GM18498 (cell line): ENCODE results near the gene TMEM126B.
"Not testable (repeated sequence)": the region's sequence is repeated elsewhere in the genome, so short reads cannot be mapped to it uniquely, and the experiment has no call there.

Experiments
- ATAC-seq: cut with Tn5 transposase; IDR thresholded peaks from one replicate; pipeline ENCODE4 v1.9.1; 2021; ENCODE audit warnings: mild to moderate bottlenecking, moderate library complexity; ENCODE audit not compliant: unreplicated experiment

TMEM126B gene

DNA sequence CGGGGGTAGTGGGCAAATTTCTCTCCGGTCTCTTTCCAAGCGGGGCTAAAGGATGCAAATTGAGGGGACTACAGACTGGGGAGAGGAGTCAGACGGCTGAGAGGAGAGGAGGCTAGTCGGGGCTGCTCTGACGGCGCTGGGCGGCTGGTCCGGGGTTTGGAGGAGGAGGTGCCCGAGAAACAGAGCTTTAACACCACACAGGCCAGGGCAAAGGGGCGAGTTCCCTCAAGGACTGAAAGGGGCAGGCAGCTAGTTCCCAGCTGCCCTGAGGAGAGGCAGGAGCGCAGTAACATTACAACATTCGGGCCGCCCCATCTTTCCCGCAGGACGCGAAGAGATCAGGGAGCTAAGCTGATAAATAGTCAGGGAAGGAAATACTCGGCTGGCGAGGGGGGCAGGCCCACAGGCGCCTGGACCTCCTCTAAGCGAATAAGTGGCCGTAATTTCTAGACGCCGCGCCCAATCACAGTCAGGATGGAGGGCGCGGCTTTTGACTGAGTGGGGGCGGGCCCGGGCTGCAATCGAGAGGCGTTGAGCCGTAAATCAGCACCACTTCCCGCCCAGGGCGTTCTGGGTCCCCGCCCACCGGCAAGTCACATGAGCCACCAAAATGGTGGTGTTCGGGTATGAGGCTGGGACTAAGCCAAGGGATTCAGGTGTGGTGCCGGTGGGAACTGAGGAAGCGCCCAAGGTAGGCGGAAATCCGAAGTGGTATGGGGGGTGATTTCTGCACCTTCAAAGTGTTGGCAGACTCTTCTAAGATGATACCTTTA is at the start of gene TMEM126B:
Gene TMEM126B, plus strand, starts transcription at position 596 of the 773 bp plus-strand sequence. Its CDS starts 15 bp downstream, at position 611.
- ATAC-seq: peak; percentile 99

- no peak for ATAC-seq
Observed at GRCh38 chr11:85582111-85582510, 46.3 kb upstream of the TMEM126B start.

DNA sequence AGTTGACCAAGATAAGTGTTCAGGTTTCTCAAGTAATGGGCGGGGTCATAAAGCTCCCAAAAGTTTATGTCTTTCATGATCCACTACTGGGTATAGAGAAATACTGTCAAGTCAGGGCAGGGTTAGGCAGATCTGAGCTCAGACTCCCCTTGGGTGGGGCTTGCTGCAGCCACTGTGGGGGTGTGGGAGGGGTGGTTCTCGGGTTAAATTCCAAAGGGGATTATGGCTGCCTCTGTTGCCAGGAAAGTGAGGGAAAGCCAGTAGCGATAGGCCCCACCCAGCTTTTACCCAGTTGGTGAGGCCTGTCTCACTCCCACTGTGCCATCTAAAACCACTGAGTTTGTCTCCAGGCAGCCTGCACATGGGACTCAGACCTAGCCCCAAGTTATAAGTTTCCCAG is 39.0 kb upstream of the TMEM126B start:
- no peak for ATAC-seq

GRCh38 chr11:85590848-85591483 is 37.4 kb upstream of the TMEM126B start:
- peak; percentile 54 for ATAC-seq

- ATAC-seq: peak; percentile 80
Observed at GRCh38 chr11:85595285-85595884, 33.0 kb upstream of the TMEM126B start.

- ATAC-seq: no peak
Observed at GRCh38 chr11:85596886-85597285, 31.5 kb upstream of the TMEM126B start.

DNA sequence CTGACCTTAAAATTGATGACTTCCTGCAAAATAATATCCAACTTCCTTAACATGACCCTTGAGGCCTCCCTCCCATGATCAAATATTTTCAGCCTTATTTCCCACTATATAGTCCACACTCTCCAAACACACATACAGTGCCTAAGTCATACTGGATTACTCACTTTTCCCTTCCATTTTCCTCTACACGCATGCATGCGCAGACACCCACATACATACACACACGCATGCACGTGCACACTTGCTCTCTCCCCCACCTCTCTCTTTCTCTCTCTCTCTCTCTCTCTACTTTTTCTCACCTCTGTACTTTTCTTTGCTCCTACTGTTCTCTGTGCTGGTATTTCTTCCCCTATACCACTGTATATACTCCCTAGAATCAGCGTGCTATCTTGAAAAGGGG is 29.3 kb upstream of the TMEM126B start:
- no peak for ATAC-seq

- no peak for ATAC-seq
Observed at GRCh38 chr11:85602526-85603213, 25.7 kb upstream of the TMEM126B start.

DNA sequence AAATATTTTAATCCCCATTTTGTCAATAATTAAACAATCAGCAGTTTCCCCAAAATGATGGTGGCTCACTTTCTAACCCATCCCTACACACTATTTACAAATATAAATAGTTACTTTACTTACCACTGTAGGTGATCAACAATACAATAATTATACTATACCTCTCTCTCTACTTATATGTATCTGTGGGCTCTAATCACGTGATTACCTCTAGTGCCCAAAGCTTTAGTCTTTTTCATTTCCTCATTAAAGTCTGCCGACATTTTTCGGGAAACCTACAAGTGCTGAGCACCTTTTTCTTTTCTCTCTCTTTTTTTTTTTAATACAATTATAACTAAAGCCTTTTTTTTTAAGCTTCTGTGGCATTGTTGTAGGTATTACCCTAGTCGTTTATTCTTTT is 25.2 kb upstream of the TMEM126B start:
- ATAC-seq: no peak

GRCh38 chr11:85606237-85606636 is 22.2 kb upstream of the TMEM126B start:
- not testable (repeated sequence) for ATAC-seq

DNA sequence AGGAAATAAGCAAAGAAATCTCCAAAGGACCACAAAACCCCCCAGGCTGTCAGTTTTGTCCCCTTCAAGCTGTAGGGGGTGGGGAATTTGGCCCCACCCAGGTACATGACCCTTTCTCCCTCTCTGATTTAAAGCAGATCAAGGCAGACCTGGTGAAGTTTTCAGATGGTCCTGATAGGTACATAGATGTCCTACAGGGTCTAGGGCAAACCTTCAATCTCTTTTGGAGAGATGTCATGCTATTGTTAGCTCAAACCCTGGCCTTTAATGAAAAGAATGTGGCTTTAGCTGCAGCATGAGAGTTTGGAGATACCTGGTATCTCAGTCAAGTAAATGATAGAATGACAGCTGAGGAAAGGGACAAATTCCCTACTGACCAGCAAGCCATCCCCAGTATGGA is 19.8 kb upstream of the TMEM126B start:
- not testable (repeated sequence) for ATAC-seq

GRCh38 chr11:85609286-85609685 is 19.1 kb upstream of the TMEM126B start:
- not testable (repeated sequence) for ATAC-seq

DNA sequence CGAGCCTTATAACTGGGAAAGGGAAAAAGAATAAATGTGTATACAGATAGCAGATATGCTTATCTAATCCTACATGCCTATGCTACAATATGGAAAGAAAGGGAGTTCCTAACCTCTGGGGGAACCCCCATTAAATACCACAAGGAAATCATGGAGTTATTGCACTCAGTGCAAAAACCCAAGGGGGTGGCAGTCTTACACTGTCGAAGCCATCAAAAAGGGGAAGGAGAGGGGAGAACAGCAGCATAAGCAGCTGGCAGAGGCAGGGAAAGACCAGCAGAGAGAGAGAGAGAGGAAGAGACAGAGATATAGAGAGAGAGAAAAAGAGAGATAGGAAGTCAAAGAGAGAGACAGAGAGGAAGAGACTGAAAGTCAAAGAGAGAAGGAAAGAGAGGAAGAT is 16.8 kb upstream of the TMEM126B start:
- not testable (repeated sequence) for ATAC-seq

DNA sequence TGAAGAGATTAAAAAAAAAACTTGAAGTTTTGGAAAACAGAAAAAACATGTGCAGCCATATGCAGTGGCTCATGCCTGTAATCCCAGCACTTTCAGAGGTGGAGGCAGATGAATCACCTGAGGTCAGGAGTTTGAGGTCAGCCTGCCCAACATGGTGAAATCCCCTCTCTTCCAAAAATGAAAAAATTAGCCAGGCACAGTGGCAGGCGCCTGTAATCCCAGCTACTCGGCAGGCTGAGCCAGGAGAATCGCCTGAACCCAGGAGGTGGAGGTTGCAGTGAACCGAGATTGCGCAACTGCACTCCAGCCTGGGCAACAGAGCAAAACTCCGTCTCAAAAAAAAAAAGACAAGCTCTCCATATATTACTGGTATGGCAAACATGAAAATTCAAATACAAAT is 8.9 kb upstream of the TMEM126B start:
- ATAC-seq: no peak

- no peak for ATAC-seq
Observed at GRCh38 chr11:85620256-85620655, 8.1 kb upstream of the TMEM126B start.

DNA sequence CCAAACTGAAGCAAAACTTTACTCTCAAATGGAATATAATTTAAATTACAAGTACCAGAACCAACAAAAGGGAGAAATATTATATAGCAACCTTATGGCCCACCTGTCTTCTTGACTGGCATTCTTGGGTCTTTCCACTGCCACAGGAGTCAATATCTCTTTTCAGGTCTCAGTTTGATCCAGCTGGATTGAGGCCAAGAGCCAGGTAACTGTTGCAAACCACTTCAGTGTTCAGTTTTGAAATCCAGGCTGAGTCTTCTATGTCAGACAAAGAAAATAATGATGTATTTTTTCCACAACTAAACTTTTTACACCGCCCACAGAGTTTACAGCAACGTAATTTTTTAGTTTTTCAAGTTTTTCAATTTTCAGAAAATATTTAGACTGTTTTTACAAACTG is 1.9 kb upstream of the TMEM126B start:
- no peak for ATAC-seq

GRCh38 chr11:85627332-85627997 is 928 bp upstream of the TMEM126B start, which contains the start of gene DLG2:
Gene DLG2, minus strand, starts transcription at chr11:85627344.
- no peak for ATAC-seq

DNA sequence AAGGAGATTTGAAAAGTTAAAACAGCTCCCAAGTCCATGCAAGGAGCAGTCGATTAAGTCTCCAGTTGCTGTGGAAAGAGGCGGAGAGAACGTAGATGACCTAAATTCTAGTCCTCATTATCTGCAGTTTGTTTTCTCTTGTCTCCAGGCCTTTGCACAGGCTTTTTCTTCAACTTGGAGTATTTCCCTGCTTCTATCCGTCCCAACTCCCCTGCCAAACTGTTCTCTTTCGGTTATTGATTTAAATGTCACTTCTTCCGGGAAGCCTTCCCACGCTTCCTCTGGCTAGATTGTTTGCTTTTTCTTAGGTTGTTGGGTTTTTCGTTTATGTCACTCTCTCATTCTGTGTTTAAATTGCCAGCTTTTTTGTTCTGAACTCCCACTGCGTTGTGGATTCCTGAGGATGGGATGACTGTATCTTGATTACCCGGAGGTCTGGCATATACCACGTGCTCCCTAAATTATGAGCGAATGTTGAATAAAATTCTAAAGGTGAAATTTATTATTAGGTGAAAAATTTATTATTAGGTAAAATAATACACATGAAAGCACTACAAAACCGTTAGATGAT is 463 bp downstream of the TMEM126B start:
- ATAC-seq: peak; percentile 20

- ATAC-seq: no peak
Observed at GRCh38 chr11:85634747-85635146, 6.4 kb downstream of the TMEM126B start.

- ATAC-seq: no peak
Observed at GRCh38 chr11:85643191-85643614, 14.8 kb downstream of the TMEM126B start.
